Measurements from ENCODE around the gene TSC22D4.

DNA sequence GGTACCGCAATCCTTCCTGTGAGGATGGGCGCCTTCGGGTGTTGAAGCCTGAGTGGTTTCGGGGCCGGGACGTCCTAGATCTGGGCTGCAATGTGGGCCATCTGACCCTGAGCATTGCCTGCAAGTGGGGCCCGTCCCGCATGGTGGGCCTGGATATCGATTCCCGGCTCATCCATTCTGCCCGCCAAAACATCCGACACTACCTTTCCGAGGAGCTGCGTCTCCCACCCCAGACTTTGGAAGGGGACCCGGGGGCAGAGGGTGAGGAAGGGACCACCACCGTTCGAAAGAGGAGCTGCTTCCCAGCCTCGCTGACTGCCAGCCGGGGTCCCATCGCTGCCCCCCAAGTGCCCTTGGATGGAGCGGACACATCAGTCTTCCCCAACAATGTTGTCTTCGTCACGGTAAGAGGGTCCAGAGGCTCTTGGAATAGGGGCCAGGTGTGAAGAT is 47.7 kb downstream of the TSC22D4 start:
- TF ChIP-seq, protein P1, sequence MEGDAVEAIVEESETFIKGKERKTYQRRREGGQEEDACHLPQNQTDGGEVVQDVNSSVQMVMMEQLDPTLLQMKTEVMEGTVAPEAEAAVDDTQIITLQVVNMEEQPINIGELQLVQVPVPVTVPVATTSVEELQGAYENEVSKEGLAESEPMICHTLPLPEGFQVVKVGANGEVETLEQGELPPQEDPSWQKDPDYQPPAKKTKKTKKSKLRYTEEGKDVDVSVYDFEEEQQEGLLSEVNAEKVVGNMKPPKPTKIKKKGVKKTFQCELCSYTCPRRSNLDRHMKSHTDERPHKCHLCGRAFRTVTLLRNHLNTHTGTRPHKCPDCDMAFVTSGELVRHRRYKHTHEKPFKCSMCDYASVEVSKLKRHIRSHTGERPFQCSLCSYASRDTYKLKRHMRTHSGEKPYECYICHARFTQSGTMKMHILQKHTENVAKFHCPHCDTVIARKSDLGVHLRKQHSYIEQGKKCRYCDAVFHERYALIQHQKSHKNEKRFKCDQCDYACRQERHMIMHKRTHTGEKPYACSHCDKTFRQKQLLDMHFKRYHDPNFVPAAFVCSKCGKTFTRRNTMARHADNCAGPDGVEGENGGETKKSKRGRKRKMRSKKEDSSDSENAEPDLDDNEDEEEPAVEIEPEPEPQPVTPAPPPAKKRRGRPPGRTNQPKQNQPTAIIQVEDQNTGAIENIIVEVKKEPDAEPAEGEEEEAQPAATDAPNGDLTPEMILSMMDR (IDR thresholded peaks at IDR 0.05), result no peak
- TF ChIP-seq TP53 (CRISPR knock-in tag; IDR thresholded peaks at IDR 0.05), result no peak
- TF ChIP-seq GATA3 (IDR thresholded peaks at IDR 0.05; ENCODE audit: borderline replicate concordance), result no peak
- no peak for TF ChIP-seq MYC (IDR thresholded peaks at IDR 0.05; ENCODE audit: borderline replicate concordance, low read length)
- no peak for TF ChIP-seq EP300 (IDR thresholded peaks at IDR 0.05)
- TF ChIP-seq CBX2 (IDR thresholded peaks at IDR 0.05; ENCODE audit: borderline replicate concordance, low read depth), result no peak

Measured in A549 (cell line).